Activated T-helper 1 cell treated with anti-CD3 and anti-CD28 coated beads, Interleukin-2, amount 50 U/mL, for 16 hours (primary cell): ENCODE data around the gene TAGAP.

Experiments
- DNase-seq, 2 donors: peaks; one replicate each; pipeline ENCODE4 v3.0.0-alpha.2; 2020; ENCODE audit warnings: low read depth in 1 of 2, low spot score in 1 of 2

The TAGAP gene

GRCh38 chr6:159074120-159074684, 29.4 kb upstream of the TAGAP start:
- DNase-seq, result no peak

GRCh38 chr6:159071843-159072769, 27.3 kb upstream of the TAGAP start:
- DNase-seq, result no peak

- no peak for DNase-seq
These were observed 24.2 kb upstream of the TAGAP start for GRCh38 chr6:159068904-159069578.

GRCh38 chr6:159067334-159067733, 22.5 kb upstream of the TAGAP start:
- no peak for DNase-seq

GRCh38 chr6:159066483-159066882, 21.7 kb upstream of the TAGAP start:
- DNase-seq, result no peak

GRCh38 chr6:159065759-159066329, 21.1 kb upstream of the TAGAP start:
- no peak for DNase-seq

- no peak for DNase-seq
These were observed 20.3 kb upstream of the TAGAP start for GRCh38 chr6:159065091-159065490.

- no peak for DNase-seq
These were observed 19.7 kb upstream of the TAGAP start for GRCh38 chr6:159064477-159064876.

- no peak for DNase-seq
These were observed 18.8 kb upstream of the TAGAP start for GRCh38 chr6:159063549-159063948.

GRCh38 chr6:159062976-159063375, 18.2 kb upstream of the TAGAP start:
- DNase-seq, result no peak

- peak in 1 of 2 donors; percentile 19 for DNase-seq
These were observed 17.8 kb upstream of the TAGAP start for GRCh38 chr6:159062564-159062945.

- DNase-seq, result no peak
These were observed 17.2 kb upstream of the TAGAP start for GRCh38 chr6:159061805-159062563.

GRCh38 chr6:159061146-159061545, 16.4 kb upstream of the TAGAP start:
- no peak for DNase-seq

- DNase-seq, result no peak
These were observed 15.2 kb upstream of the TAGAP start for GRCh38 chr6:159059885-159060506.

- no peak for DNase-seq
These were observed 14.3 kb upstream of the TAGAP start for GRCh38 chr6:159059141-159059540.

- DNase-seq, result no peak
These were observed 12.1 kb upstream of the TAGAP start for GRCh38 chr6:159056899-159057298.

GRCh38 chr6:159056432-159056831, 11.6 kb upstream of the TAGAP start:
- DNase-seq, result no peak

- DNase-seq, result no peak
These were observed 11.2 kb upstream of the TAGAP start for GRCh38 chr6:159056003-159056402.

GRCh38 chr6:159053781-159054398, 9.1 kb upstream of the TAGAP start:
- no peak for DNase-seq

GRCh38 chr6:159052720-159053119, 7.9 kb upstream of the TAGAP start:
- DNase-seq, result no peak
